Tibial nerve (tissue), 4 donors: ENCODE results near the gene IP6K3.

Source experiments
- EP300 ChIP-seq, 2 donors: sonication (generic); formaldehyde crosslinking; IDR thresholded peaks; one replicate each; pipeline ENCODE4 v1.6.1; 2017; ENCODE audit warnings: antibody characterized with exemption in 2 of 2, mild to moderate bottlenecking in 1 of 2
- TF ChIP-seq, protein P1 (sequence below), 5 experiments: fragments of 200-600 bp in 3 of 5; fragments of 450-650 bp in 2 of 5; sonication (generic) in 3 of 5; IDR thresholded peaks; one replicate each; pipeline ENCODE4 v1.5.1; 2016 to 2019; ENCODE audit warnings: antibody characterized with exemption in 5 of 5, mild to moderate bottlenecking in 3 of 5, moderate library complexity in 2 of 5

DNA sequence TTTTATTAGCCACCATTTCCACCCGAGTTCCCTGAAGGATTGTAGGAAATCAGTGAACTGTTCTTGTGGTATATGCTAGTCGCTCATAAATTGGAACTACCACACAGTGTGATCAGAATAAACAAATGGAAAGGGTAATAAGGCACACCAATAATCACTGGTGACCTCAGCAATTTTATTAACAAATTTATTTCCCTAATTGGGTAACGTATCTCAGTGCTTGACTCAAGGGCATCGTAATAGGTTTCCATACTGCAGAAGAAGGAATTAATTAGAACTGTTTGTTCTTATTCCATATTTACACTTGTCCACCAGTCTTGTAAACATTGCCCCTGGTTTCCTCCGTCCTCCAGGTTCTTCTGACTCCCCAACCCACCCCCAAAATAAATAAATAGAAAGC lies 25.2 kb downstream of the IP6K3 start:
- TF ChIP-seq, protein P1, sequence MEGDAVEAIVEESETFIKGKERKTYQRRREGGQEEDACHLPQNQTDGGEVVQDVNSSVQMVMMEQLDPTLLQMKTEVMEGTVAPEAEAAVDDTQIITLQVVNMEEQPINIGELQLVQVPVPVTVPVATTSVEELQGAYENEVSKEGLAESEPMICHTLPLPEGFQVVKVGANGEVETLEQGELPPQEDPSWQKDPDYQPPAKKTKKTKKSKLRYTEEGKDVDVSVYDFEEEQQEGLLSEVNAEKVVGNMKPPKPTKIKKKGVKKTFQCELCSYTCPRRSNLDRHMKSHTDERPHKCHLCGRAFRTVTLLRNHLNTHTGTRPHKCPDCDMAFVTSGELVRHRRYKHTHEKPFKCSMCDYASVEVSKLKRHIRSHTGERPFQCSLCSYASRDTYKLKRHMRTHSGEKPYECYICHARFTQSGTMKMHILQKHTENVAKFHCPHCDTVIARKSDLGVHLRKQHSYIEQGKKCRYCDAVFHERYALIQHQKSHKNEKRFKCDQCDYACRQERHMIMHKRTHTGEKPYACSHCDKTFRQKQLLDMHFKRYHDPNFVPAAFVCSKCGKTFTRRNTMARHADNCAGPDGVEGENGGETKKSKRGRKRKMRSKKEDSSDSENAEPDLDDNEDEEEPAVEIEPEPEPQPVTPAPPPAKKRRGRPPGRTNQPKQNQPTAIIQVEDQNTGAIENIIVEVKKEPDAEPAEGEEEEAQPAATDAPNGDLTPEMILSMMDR (IDR thresholded peaks at IDR 0.05) = no peak
- TF ChIP-seq EP300 (IDR thresholded peaks at IDR 0.05) = no peak
